NT2/D1 (cell line): ENCODE measurements around the gene PPM1L.

Source experiments
- SUZ12 ChIP-seq: IDR thresholded peaks from 2 replicates; pipeline ENCODE4 v1.6.1; 2011; ENCODE audit not compliant: insufficient read length, insufficient read depth; ENCODE audit errors: extremely low read depth
- YY1 ChIP-seq: IDR thresholded peaks from 2 replicates; pipeline ENCODE4 v1.6.1; 2011; ENCODE audit not compliant: insufficient read length, insufficient read depth
- ZNF274 ChIP-seq: IDR thresholded peaks from 2 replicates; pipeline ENCODE4 v1.6.1; 2011; ENCODE audit warnings: mild to moderate bottlenecking, low read depth, low read length

DNA sequence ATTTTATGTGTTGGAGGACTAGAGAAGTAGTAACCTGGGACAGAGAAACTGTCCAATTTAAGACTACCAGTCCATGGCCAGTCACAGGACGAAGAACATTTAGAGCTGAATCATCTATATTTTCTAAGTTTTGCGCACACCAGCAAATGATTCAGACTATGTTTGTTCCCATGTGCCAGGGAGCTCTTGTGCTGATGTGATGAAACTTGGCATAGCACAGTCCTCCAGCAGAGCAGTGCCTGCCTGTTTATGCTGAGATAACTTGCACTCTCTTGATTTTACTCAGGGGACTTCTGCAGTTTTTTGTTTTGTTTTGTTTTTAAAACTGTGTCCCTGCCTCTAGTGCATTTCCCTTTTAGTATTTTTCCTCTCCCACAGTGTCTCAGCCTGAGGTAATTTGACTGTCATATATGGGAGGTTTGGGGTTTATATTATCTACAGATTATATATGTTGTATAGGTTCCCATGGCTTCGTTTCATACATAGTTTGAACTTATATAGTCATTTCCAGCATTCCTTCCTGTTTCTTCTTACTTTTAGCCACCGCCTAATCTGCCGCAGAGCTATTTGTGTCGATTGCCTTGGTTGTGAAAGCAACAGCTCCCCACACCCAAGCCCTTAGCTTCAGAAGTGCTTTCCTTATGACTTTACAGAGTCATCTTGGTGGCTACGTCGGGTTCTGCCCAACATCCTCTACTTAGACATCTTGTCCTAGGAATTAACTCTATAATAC lies 45.5 kb downstream of the PPM1L start:
- TF ChIP-seq YY1, result no peak
- TF ChIP-seq SUZ12, result no peak
- no peak for TF ChIP-seq ZNF274
